Body of pancreas (tissue), 4 donors: ENCODE results near the gene SMIM35.

Experiments
- POLR2A ChIP-seq, 3 donors: fragments of 450-650 bp; IDR thresholded peaks; one replicate each; pipeline ENCODE4 v1.6.1; 2016; ENCODE audit warnings: antibody characterized with exemption in 3 of 3, mild to moderate bottlenecking in 2 of 3
- TF ChIP-seq, protein P1 (sequence below), 7 experiments: fragments of 450-650 bp in 4 of 7; fragments of 200-600 bp in 3 of 7; sonication (generic) in 3 of 7; IDR thresholded peaks; one replicate each; pipeline ENCODE4 v1.5.1; 2016 to 2019; ENCODE audit warnings: antibody characterized with exemption in 7 of 7

DNA sequence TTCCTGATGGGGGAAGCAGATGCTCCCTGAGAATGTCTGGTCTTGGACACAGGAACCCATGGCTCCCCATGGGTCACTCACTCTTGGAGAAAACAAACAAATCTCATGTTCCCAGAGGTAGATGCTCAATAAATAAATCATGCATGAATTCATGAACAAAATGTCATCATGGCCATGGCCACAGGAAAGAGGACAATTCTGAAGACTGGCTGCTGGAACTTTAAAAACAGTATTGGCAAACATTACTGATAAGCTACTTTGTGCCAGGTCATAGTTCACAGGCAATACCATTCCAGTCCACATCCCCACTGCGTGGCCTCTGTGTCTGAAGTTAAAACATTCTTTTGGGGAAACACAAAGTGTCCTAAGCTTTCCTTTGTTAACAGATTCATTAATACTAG, 9.2 kb upstream of the SMIM35 start:
- TF ChIP-seq, protein P1, sequence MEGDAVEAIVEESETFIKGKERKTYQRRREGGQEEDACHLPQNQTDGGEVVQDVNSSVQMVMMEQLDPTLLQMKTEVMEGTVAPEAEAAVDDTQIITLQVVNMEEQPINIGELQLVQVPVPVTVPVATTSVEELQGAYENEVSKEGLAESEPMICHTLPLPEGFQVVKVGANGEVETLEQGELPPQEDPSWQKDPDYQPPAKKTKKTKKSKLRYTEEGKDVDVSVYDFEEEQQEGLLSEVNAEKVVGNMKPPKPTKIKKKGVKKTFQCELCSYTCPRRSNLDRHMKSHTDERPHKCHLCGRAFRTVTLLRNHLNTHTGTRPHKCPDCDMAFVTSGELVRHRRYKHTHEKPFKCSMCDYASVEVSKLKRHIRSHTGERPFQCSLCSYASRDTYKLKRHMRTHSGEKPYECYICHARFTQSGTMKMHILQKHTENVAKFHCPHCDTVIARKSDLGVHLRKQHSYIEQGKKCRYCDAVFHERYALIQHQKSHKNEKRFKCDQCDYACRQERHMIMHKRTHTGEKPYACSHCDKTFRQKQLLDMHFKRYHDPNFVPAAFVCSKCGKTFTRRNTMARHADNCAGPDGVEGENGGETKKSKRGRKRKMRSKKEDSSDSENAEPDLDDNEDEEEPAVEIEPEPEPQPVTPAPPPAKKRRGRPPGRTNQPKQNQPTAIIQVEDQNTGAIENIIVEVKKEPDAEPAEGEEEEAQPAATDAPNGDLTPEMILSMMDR (IDR thresholded peaks at IDR 0.05), result no peak
- TF ChIP-seq POLR2A (IDR thresholded peaks at IDR 0.05), result no peak
